ENCODE measurements around the gene ROPN1B. TPM values are rescaled to one million over a fixed set of nuclear protein-coding genes. Genes with fewer than 3 reads are reported as not detected.
"Not testable (repeated sequence)": the region's sequence is repeated elsewhere in the genome, so short reads cannot be mapped to it uniquely, and the experiment has no call there.

Gene ROPN1B
- 0.13 TPM in 1 of 2 replicates, not detected in the other for total RNA-seq

DNA sequence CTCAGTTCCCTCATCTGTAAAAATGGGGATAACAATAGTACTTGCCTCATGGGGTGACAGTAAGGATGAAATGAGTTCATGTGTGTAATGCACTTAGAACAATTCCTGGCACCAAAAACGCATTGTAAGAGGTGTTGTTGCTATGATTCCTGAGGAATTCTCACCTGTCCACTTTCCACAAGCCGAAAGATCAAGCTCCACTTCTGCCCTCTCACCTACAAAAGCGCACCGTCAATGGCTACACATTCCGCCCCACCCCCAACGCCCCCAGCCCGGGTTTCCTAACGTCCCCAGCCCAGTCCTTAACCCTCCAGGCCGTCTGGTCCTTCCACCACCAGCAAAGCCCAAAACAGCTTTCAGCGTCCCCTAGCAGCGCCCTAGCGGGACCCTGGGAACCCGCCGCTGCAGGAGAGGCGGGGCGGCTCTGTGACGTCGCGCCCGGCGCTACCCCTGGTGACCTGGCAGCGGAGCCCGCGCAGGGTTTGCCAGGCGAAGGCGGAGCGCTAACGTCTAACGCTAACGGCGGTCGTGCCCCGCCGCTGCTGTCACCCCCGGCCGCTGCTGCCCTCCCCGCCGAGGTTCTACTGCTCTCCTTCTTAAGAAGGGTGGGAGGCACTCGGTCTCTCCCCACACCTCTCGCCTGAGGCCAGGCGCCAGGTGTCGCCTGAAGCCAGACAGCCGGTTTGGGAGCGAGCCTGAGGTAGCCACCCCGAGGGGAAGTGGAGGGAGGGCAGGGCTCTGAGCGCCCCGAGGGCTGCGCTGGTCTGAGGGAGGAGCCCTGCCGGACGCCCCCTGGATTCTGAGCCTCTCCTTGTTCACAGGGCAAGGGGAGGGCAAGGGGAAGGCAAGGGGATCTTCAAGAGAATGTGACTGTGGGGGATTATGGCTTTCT is at the start of gene ROPN1B:
ROPN1B (plus strand) TSS at position 478 of the 892 bp plus-strand sequence. CDS start 2,877 bp downstream, outside the sequence.
- not testable (repeated sequence) for FAIRE-seq; DNase-seq (ENCODE audit: low read depth); H3K4me3 ChIP-seq (ENCODE audit: low read depth, low read length); H3K36me3 ChIP-seq (ENCODE audit: control insufficient read depth, insufficient read depth, low read length); H3K27me3 ChIP-seq (ENCODE audit: control insufficient read depth, insufficient read depth, low read length)

DNA sequence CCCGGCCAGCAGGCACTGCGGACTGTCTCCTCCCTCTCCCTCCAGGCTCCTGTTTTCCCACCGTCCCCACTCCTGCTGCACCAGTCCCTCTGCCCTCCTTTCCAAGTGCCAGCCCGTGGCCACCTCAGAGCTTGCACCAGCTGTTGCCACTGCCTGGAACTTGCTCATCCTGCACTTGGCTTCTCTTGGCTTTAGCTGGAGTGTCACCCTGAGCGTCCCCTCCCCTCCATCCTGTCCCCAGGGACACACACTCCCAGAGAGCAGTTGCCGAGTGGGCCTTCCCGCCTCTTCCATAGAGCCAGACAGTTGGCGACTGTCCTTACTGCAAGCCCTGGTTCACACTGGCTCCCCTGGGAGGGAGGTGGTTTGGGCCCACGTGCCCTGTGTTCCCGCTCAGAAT is 48.8 kb upstream of the ROPN1B start:
- H3K27me3 ChIP-seq (ENCODE audit: control insufficient read depth, insufficient read depth, low read length); H3K36me3 ChIP-seq (ENCODE audit: control insufficient read depth, insufficient read depth, low read length); DNase-seq (ENCODE audit: low read depth); FAIRE-seq; H3K4me3 ChIP-seq (ENCODE audit: low read depth, low read length): not testable (repeated sequence)

DNA sequence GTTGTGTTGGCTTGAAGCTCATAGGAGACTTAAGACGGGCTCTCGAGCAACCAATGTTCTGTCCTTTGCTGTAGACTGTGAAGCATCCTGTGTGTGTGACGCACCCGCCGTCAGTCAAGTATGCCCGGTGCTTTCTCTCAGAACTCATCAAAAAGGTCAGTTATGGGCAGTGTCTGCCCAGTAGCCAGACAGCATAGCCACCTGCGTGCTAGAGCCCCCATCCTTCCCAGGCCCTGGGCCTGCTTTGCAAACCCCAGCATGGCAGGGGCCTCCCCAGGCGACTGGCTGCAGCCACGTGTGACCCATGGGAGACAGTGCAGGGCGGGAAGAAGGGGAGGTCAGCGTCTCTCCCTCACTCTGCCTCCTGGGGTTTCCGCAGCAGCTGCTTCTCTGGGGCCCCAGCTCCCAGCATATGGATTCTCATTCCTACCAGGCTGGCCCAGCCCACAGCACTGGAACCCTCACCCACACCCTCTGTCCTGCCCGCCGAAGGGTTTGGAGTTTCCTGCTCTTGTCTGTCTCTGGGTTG is 48.2 kb upstream of the ROPN1B start:
- not testable (repeated sequence) for FAIRE-seq; DNase-seq (ENCODE audit: low read depth); H3K27me3 ChIP-seq (ENCODE audit: control insufficient read depth, insufficient read depth, low read length); H3K4me3 ChIP-seq (ENCODE audit: low read depth, low read length); H3K36me3 ChIP-seq (ENCODE audit: control insufficient read depth, insufficient read depth, low read length)

DNA sequence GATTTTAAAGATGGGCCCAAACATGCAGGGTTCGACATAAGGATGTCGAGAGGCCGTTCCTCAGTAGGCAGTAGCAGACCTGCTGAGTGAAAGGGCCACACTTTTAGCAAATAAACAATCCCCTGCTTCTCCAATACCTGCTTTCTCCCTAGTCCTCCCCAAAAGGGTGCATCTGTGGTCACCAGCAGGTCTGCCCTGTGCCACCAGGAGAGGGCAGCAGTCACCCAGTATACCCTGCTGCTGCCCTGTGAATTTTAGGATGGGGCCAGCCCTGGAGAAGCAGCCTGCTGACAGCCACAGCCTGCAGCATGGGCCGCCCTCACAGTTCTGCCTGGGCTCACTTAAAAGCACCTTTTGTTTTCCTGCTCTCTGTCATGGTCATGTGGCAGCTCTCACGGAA is 47.3 kb upstream of the ROPN1B start:
- TF ChIP-seq, protein P1, sequence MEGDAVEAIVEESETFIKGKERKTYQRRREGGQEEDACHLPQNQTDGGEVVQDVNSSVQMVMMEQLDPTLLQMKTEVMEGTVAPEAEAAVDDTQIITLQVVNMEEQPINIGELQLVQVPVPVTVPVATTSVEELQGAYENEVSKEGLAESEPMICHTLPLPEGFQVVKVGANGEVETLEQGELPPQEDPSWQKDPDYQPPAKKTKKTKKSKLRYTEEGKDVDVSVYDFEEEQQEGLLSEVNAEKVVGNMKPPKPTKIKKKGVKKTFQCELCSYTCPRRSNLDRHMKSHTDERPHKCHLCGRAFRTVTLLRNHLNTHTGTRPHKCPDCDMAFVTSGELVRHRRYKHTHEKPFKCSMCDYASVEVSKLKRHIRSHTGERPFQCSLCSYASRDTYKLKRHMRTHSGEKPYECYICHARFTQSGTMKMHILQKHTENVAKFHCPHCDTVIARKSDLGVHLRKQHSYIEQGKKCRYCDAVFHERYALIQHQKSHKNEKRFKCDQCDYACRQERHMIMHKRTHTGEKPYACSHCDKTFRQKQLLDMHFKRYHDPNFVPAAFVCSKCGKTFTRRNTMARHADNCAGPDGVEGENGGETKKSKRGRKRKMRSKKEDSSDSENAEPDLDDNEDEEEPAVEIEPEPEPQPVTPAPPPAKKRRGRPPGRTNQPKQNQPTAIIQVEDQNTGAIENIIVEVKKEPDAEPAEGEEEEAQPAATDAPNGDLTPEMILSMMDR (IDR thresholded peaks at IDR 0.05; ENCODE audit: insufficient read depth, low read length, severe bottlenecking) = peak; percentile 55
- H3K36me3 ChIP-seq (ENCODE audit: control insufficient read depth, insufficient read depth, low read length); H3K27me3 ChIP-seq (ENCODE audit: control insufficient read depth, insufficient read depth, low read length); H3K4me3 ChIP-seq (ENCODE audit: low read depth, low read length); FAIRE-seq: not testable (repeated sequence)
- DNase-seq (ENCODE audit: low read depth) = peak; percentile 43

DNA sequence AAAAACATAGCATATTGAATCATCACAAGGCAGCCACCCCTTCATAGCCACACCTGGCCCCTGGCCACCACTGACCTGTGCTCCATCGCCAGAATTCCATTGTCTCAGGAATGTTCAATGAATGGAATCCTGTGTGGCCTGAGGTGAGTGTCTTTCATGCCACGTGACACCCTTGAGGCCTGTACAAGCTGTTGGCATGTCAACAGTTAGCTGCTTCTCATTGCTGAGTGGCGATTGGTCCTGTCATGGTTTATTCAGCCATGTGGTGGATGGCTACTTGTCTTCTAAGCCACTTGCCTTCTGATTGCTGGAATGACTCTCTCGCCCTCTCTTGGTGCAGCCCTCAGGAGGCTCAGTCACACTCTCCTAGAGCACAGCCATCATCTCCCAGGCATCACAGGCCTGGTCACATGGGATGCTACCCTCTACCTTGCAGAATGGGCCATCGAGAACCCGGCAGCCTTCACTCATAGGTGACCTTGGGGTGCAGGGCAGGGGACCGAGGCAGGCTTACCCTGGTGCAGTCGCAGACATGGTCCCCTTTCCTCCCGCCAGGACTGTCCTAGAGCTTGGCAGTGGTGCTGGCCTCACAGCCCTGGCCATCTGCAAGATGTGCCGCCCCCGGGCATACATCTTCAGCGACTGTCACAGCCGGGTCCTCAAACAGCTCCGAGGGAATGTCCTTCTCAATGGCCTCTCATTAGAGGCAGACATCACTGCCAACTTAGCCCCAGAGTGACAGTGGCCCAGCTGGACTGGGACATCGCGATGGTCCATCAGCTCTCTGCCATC is 45.5 kb upstream of the ROPN1B start:
- not testable (repeated sequence) for FAIRE-seq; H3K4me3 ChIP-seq (ENCODE audit: low read depth, low read length); H3K36me3 ChIP-seq (ENCODE audit: control insufficient read depth, insufficient read depth, low read length); H3K27me3 ChIP-seq (ENCODE audit: control insufficient read depth, insufficient read depth, low read length)
- DNase-seq (ENCODE audit: low read depth) = peak; percentile 48

DNA sequence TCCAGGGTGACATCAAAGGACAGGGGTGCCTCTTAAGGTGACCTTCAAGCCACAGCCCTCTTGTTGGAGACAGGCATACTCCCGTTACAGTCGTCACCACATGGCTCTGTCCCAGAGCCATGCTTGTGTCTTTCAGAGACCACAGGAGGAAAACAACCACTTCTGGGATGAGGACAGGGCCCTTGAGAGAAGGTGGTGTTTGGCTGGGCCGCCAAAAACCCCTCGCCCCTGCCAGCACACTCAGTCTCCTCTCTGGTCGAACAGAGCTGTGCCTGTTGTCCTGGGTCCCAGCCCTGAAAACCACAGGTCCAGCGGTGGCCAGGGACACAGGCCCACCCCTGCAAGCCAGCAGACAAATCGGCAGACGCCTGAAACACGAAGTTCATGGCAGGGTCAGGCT is 44.7 kb upstream of the ROPN1B start:
- not testable (repeated sequence) for DNase-seq (ENCODE audit: low read depth); H3K36me3 ChIP-seq (ENCODE audit: control insufficient read depth, insufficient read depth, low read length); FAIRE-seq; H3K27me3 ChIP-seq (ENCODE audit: control insufficient read depth, insufficient read depth, low read length); H3K4me3 ChIP-seq (ENCODE audit: low read depth, low read length)

DNA sequence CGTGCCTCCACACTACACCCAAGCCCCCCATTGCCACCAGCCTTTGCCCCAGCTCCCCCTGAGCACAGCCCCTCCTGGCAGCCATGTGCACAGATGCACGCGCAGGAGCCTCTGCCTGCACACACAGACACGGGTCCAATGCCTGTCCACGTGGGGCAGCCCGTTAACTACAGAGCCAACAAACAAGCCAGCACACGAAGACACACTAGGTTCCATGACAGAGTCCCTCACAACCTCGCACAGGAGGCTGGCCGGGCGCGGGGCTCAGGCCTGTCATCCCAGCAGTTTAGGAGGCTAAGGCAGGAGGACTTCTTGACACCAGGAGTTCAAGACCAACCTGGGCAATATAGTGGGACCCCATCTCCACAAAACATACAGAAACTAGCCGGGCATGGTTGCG is 43.3 kb upstream of the ROPN1B start:
- H3K36me3 ChIP-seq (ENCODE audit: control insufficient read depth, insufficient read depth, low read length); H3K4me3 ChIP-seq (ENCODE audit: low read depth, low read length); DNase-seq (ENCODE audit: low read depth); FAIRE-seq; H3K27me3 ChIP-seq (ENCODE audit: control insufficient read depth, insufficient read depth, low read length): not testable (repeated sequence)

DNA sequence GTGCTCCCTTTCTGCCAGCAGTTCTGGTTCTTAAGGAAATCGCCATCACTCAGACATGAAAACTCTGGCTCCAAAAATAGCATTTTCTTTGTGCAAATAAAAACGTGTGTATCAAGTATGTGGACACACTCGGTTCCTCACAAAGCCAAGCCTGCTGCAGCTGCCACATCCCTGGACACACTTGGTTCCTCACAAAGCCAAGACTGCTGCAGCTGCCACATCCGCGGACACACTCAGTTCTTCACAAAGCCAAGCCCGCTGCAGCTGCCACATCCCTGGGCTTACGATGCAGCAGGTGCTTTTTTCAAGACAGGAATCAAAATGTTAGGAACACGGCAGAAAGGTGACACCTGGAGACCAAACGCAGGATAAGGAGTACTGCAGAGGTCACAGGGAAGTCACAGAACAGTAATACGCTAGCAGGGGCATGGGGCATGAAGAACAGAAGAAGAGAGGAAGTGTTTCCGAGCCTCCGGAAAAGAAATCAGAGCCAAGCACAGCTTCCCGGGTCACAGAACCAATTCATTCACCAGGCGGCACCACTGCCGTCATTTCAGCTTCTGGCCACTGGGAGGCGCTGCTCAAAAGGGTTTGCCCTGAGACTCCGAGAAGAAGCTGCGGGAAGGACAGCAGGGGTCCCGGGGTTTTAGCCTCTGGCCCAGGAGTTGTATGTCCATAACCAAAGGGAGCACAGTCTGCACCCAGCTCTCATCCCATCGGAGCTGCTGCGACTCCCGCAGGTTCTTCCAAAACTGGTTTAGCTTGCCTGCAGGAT is 40.0 kb upstream of the ROPN1B start:
- TF ChIP-seq, protein P1 (IDR thresholded peaks at IDR 0.05; ENCODE audit: insufficient read depth, low read length, severe bottlenecking) = peak; percentile 58
- DNase-seq (ENCODE audit: low read depth) = not testable (repeated sequence)

DNA sequence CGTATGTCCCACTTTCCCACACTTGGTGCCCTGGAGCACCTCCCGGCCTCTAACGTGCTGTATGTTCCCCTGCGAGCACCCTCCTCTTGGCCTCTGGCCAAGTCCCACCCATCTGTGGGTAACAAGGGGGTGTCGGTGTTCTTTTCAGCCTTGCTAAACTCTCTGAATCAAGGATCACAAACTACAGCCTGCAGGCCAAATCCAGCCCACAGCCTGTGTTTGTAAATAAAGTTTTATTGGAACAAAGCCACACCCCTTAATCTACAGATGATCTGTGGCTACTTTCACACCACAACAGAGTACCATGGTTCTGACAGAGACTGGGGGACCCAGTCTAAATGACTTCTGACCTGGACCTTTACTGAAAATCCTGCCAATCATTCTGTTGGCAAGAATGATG is 39.2 kb upstream of the ROPN1B start:
- DNase-seq (ENCODE audit: low read depth); FAIRE-seq; H3K27me3 ChIP-seq (ENCODE audit: control insufficient read depth, insufficient read depth, low read length); H3K4me3 ChIP-seq (ENCODE audit: low read depth, low read length); H3K36me3 ChIP-seq (ENCODE audit: control insufficient read depth, insufficient read depth, low read length): not testable (repeated sequence)

More for the DNA sequence above, 40.0 kb upstream of the ROPN1B start:
- FAIRE-seq; H3K4me3 ChIP-seq (ENCODE audit: low read depth, low read length); H3K36me3 ChIP-seq (ENCODE audit: control insufficient read depth, insufficient read depth, low read length); H3K27me3 ChIP-seq (ENCODE audit: control insufficient read depth, insufficient read depth, low read length): not testable (repeated sequence)

DNA sequence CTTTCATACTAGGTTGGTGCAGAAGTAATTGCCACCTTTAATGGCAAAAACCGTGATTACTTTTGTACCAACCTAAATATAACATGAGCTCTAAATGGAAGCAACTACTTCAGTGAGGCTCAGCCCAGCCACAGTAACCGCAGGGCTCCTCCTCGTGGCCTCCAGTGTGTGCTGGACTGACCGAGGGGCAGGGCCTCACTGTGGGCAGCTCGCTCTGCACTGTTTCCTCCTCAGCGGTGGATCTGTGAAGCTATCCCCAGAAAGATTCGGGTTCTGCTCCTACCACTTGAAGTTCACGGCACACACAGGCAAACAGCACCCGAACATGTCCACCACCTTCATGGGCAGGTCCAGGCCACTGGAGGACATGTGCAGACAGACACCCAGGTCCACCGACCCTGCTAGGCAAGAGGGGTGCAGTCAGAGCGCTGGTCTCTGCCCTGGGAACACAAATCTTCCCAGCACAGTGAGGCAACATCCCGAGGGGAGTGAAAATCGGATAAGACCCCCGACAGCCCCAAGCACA is 37.6 kb upstream of the ROPN1B start:
- FAIRE-seq; DNase-seq (ENCODE audit: low read depth); H3K36me3 ChIP-seq (ENCODE audit: control insufficient read depth, insufficient read depth, low read length); H3K4me3 ChIP-seq (ENCODE audit: low read depth, low read length); H3K27me3 ChIP-seq (ENCODE audit: control insufficient read depth, insufficient read depth, low read length): not testable (repeated sequence)
